K562 (cell line): ENCODE data around the gene HSPA1L. TPM values are rescaled to one million over a fixed set of nuclear protein-coding genes. Genes with fewer than 3 reads are reported as not detected.

Experiments used
- KLF13 ChIP-seq: fragments of 450-650 bp; IDR thresholded peaks from 2 replicates; pipeline ENCODE4 v1.6.1; 2016; ENCODE audit warnings: missing genetic modification characterization, low read depth, mild to moderate bottlenecking, missing compliant biosample characterization, moderate library complexity, borderline replicate concordance
- LARP7 ChIP-seq: fragments of 450-650 bp; IDR thresholded peaks from 2 replicates; pipeline ENCODE4 v1.6.1; 2016
- NFRKB ChIP-seq: fragments of 450-650 bp; IDR thresholded peaks from 2 replicates; pipeline ENCODE4 v1.6.1; 2016; ENCODE audit warnings: low read depth
- SIX5 ChIP-seq, 2 experiments: IDR thresholded peaks; 2 replicates each; pipeline ENCODE4 v1.6.1; 2011; ENCODE audit warnings: low read length in 2 of 2, borderline replicate concordance in 1 of 2, low read depth in 1 of 2, mild to moderate bottlenecking in 1 of 2, moderate library complexity in 1 of 2; ENCODE audit not compliant: insufficient read depth in 1 of 2
- SP1 ChIP-seq: sonication (generic); formaldehyde crosslinking; IDR thresholded peaks from 2 replicates; pipeline ENCODE4 v1.8.1; 2022; ENCODE audit warnings: mild to moderate bottlenecking, missing genetic modification reagents
- TFAP4 ChIP-seq: sonication (generic); formaldehyde crosslinking; IDR thresholded peaks from 2 replicates; pipeline ENCODE4 v1.8.0; 2022; ENCODE audit warnings: missing genetic modification reagents, mild to moderate bottlenecking, moderate library complexity, borderline replicate concordance
- TGIF2 ChIP-seq: sonication (generic); formaldehyde crosslinking; IDR thresholded peaks from 2 replicates; pipeline ENCODE4 v1.8.1; 2022; ENCODE audit warnings: mild to moderate bottlenecking, missing genetic modification reagents, moderate library complexity
- ZFP36 ChIP-seq: fragments of 150-350 bp; IDR thresholded peaks from 2 replicates; pipeline ENCODE4 v1.6.1; 2018; ENCODE audit warnings: low read length, low read depth; ENCODE audit not compliant: partially characterized antibody
- polyA plus RNA-seq, 8 experiments: library from polyadenylated mRNA; depleted of rRNA in 4 of 8; stranded (reverse) in 5 of 8; unstranded in 3 of 8; fragments of >200 nt; fragmentation: Nextera tagmentation in 2 of 8; fragmentation: Illumina TruSeq in 1 of 8; extraction: Ambion mirVana in 2 of 8; extraction: Trizol in 1 of 8; gene quantifications; 2 replicates each; pipeline versions ENCODE4 v1.2.1 to v1.2.3, GENCODE V29; 2011 to 2014; ENCODE audit warnings: inconsistent platforms in 1 of 8, missing spikeins in 1 of 8
- total RNA-seq, 7 experiments: library from RNA; depleted of rRNA in 6 of 7; stranded (reverse); fragments of >200 nt in 6 of 7; fragmentation: Illumina TruSeq in 2 of 7; extraction: Trizol in 2 of 7; gene quantifications; 2 replicates each; pipeline versions ENCODE4 v1.2.1 to v1.2.3, GENCODE V29; 2011 to 2021; ENCODE audit warnings: low replicate concordance in 1 of 7

The HSPA1L gene
- total and polyA plus RNA-seq, 9 of the 15 experiments (the other 6 are each of a cell fraction or from before 2014, with no cell fraction given) = 0.14 to 2.1 (median 1.3) TPM

DNA sequence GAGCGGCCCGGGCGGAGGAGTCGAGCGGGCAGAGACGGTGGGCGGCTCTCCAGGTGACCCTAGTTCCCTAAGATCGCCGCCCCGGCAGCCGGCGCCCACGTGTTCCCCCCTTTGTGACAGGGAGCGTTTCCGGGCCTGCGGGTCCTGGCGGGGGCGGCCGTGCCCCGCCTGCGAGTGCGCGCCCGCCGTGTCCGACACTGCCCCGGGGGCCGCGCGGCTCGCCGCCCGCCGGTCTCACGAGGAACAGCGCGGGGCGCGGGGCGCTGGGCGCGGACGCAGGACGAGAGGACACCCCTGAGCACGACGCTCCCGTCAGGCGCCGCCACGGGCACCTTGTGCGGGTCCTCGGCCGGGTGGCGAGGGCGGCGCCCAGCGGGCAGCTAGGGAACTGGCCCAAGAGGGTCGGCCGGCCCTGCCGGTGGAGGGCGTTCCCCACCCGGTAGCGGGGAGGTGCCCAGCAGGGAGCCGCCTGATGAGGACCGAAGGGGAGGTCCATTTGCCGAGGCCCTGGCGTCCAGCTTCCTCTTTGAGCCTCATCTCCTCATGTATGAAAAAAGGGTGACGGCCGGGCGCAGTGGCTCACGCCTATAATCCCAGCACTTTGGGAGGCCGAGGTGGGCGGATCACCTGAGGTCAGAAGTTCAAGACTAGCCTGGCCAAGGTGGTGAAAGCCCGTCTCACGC is 19.3 kb downstream of the HSPA1L start, which contains the start of gene VARS1 (continued):
- TF ChIP-seq SP1 (CRISPR knock-in tag) (peak; percentile 97), TGIF2 (CRISPR knock-in tag) (peak; percentile 99), NFRKB (no peak; the same call in 1 of the 2 replicates), ZFP36 (peak; percentile 42), SIX5 (IDR thresholded peaks at IDR 0.05; ENCODE audit: borderline replicate concordance in 1 of 2, insufficient read depth in 1 of 2, low read depth in 1 of 2, low read length in 2 of 2) (0 out of 4 replicates have a peak, but pooled peaks of 1 of the 2 experiments have one; percentile 31), LARP7 (no peak), KLF13 (tag) (peak; percentile 98), TFAP4 (peak; percentile 92)
